H1 (cell line): ENCODE results near the gene HSPA4. TPM values are rescaled to one million over a fixed set of nuclear protein-coding genes. Genes with fewer than 3 reads are reported as not detected.

ENCODE experiments used
- CTCF ChIA-PET: fragments of 300-600 bp; sonication (Branson Sonifier 250); formaldehyde crosslinking; loops from one replicate; lab custom pipeline; 2021; ENCODE audit not compliant: partially characterized antibody; lab: Charles Lee
- POLR2A ChIA-PET: fragments of 300-600 bp; sonication (Branson Sonifier 250); formaldehyde crosslinking; loops from one replicate; lab custom pipeline; 2021; ENCODE audit warnings: inconsistent platforms; ENCODE audit not compliant: partially characterized antibody; lab: Charles Lee
- DNase-seq, 2 experiments: peaks; one replicate each; pipeline versions ENCODE4 v3.0.0 to v3.0.0-alpha.2; 2010 to 2022; ENCODE audit warnings: low spot score in 2 of 2, low read depth in 1 of 2, mixed read lengths in 1 of 2
- FAIRE-seq: peaks from 2 replicates; lab custom pipeline; 2011; peaks lifted over from hg19 to GRCh38; lab: Jason Lieb, UNC
- H2AFZ ChIP-seq: 2 replicates; pipeline ENCODE4 v1.8.1; 2012; ENCODE audit warnings: low read length, inconsistent platforms
- H2AK5ac ChIP-seq: 2 replicates; pipeline ENCODE4 v1.6.1; 2013; ENCODE audit warnings: low read depth, low read length
- H2BK120ac ChIP-seq: replicated peaks from 2 replicates; pipeline ENCODE3; 2013; ENCODE audit warnings: low read depth, low read length, inconsistent platforms
- H2BK12ac ChIP-seq: 2 replicates; pipeline ENCODE4 v1.6.1; 2013; ENCODE audit warnings: low read depth, low read length
- H2BK15ac ChIP-seq: 2 replicates; pipeline ENCODE4 v1.6.1; 2013; ENCODE audit warnings: low read length
- H2BK20ac ChIP-seq: 2 replicates; pipeline ENCODE4 v1.6.1; 2013; ENCODE audit warnings: low read length
- H2BK5ac ChIP-seq: 2 replicates; pipeline ENCODE4 v1.6.1; 2013; ENCODE audit warnings: low read depth, low read length
- H3K14ac ChIP-seq: 2 replicates; pipeline ENCODE4 v1.6.1; 2013; ENCODE audit warnings: inconsistent platforms; ENCODE audit not compliant: insufficient read length
- H3K18ac ChIP-seq: 2 replicates; pipeline ENCODE4 v1.6.1; 2013; ENCODE audit warnings: low read length; ENCODE audit errors: extremely low read depth
- H3K23ac ChIP-seq: 2 replicates; pipeline ENCODE4 v1.6.1; 2013; ENCODE audit warnings: inconsistent platforms; ENCODE audit not compliant: insufficient read length
- H3K23me2 ChIP-seq: 2 replicates; pipeline ENCODE4 v1.6.1; 2013; ENCODE audit warnings: low read depth, low read length
- H3K27ac ChIP-seq: 2 replicates; pipeline ENCODE4 v1.6.1; 2011; ENCODE audit warnings: low read depth, low read length, inconsistent platforms
- H3K27me3 ChIP-seq, 4 experiments: replicated peaks in 1 of 4; 1 replicate in 1 of 4; 2 replicates in 3 of 4; pipeline versions ENCODE4 v1.6.1 to v1.8.1; 2011 to 2013; ENCODE audit warnings: low read length in 3 of 4, mild to moderate bottlenecking in 3 of 4, inconsistent platforms in 2 of 4, mixed read lengths in 2 of 4, moderate library complexity in 1 of 4; ENCODE audit not compliant: control insufficient read depth in 3 of 4, insufficient read depth in 3 of 4; ENCODE audit errors: extremely low read depth in 1 of 4
- H3K36me3 ChIP-seq, 4 experiments: 2 replicates each; pipeline versions ENCODE4 v1.6.1 to v1.8.1; 2011 to 2013; ENCODE audit warnings: mild to moderate bottlenecking in 4 of 4, low read length in 3 of 4, moderate library complexity in 2 of 4, control low read depth in 1 of 4, inconsistent platforms in 1 of 4; ENCODE audit not compliant: insufficient read depth in 4 of 4, control insufficient read depth in 2 of 4
- H3K4ac ChIP-seq: replicated peaks from 2 replicates; pipeline ENCODE3; 2013; ENCODE audit warnings: low read length, low read depth, mixed read lengths, inconsistent platforms; ENCODE audit not compliant: insufficient read length
- H3K4me1 ChIP-seq, 4 experiments: replicated peaks in 1 of 4; 1 replicate in 1 of 4; 2 replicates in 3 of 4; pipeline versions ENCODE4 v1.6.1 to v1.8.1; 2011 to 2013; ENCODE audit warnings: low read length in 3 of 4, inconsistent platforms in 2 of 4, mixed read lengths in 1 of 4; ENCODE audit not compliant: insufficient read depth in 4 of 4, control insufficient read depth in 3 of 4
- H3K4me2 ChIP-seq, 2 experiments: 2 replicates each; pipeline versions ENCODE4 v1.6.1 to v1.8.1; 2011 to 2013; ENCODE audit warnings: low read depth in 2 of 2, low read length in 2 of 2, control low read depth in 1 of 2, inconsistent platforms in 1 of 2, mild to moderate bottlenecking in 1 of 2; ENCODE audit not compliant: insufficient read depth in 1 of 2
- H3K4me3 ChIP-seq, 4 experiments: fragments of 200-600, 300-600 bp in 1 of 4; sonication (generic), shearing (Covaris generic), sonication (Bioruptor Twin) in 1 of 4; 2 replicates each; pipeline versions ENCODE4 v1.5.1 to v1.8.1; 2011 to 2016; ENCODE audit warnings: low read length in 4 of 4, low read depth in 3 of 4, control low read depth in 2 of 4, inconsistent platforms in 2 of 4, mild to moderate bottlenecking in 2 of 4, mixed read lengths in 1 of 4, moderate library complexity in 1 of 4; ENCODE audit not compliant: insufficient read depth in 2 of 4; ENCODE audit errors: extremely low read depth in 1 of 4
- H3K56ac ChIP-seq: replicated peaks from 2 replicates; pipeline ENCODE3; 2013; ENCODE audit warnings: low read depth, mild to moderate bottlenecking, mixed read lengths, low read length, inconsistent platforms; ENCODE audit not compliant: insufficient read length
- H3K79me1 ChIP-seq: 2 replicates; pipeline ENCODE4 v1.6.1; 2013; ENCODE audit warnings: low read depth, low read length, control low read depth
- H3K79me2 ChIP-seq, 2 experiments: 2 replicates each; pipeline versions ENCODE4 v1.6.1 to v1.8.1; 2012 to 2013; ENCODE audit warnings: low read length in 2 of 2, mild to moderate bottlenecking in 2 of 2, inconsistent platforms in 1 of 2; ENCODE audit not compliant: insufficient read depth in 2 of 2, control insufficient read depth in 1 of 2
- H3K9ac ChIP-seq, 4 experiments: replicated peaks in 1 of 4; 1 replicate in 1 of 4; 2 replicates in 3 of 4; pipeline versions ENCODE4 v1.6.1 to v1.8.1; 2011 to 2013; ENCODE audit warnings: low read depth in 3 of 4, low read length in 3 of 4, control low read depth in 2 of 4, mild to moderate bottlenecking in 2 of 4, moderate library complexity in 2 of 4, inconsistent platforms in 1 of 4; ENCODE audit errors: extremely low read depth in 1 of 4
- H3K9me3 ChIP-seq, 2 experiments: 2 replicates each; pipeline versions ENCODE4 v1.6.1 to v1.8.1; 2012 to 2013; ENCODE audit warnings: mild to moderate bottlenecking in 2 of 2, moderate library complexity in 2 of 2, control low read depth in 1 of 2, inconsistent platforms in 1 of 2, low read depth in 1 of 2, low read length in 1 of 2, mixed read lengths in 1 of 2; ENCODE audit not compliant: insufficient read depth in 2 of 2
- H4K20me1 ChIP-seq, 2 experiments: replicated peaks in 1 of 2; 2 replicates each; pipeline versions ENCODE3 to v1.8.1; 2011 to 2013; ENCODE audit warnings: inconsistent platforms in 2 of 2, low read length in 2 of 2, mild to moderate bottlenecking in 1 of 2; ENCODE audit not compliant: insufficient read depth in 2 of 2, control insufficient read depth in 1 of 2
- H4K5ac ChIP-seq: 2 replicates; pipeline ENCODE4 v1.6.1; 2013; ENCODE audit warnings: low read length, low read depth, mixed read lengths, inconsistent platforms; ENCODE audit not compliant: insufficient read length
- H4K8ac ChIP-seq: 2 replicates; pipeline ENCODE4 v1.8.0; 2013; ENCODE audit warnings: mild to moderate bottlenecking, moderate library complexity, low read length, inconsistent platforms; ENCODE audit not compliant: insufficient read depth; ENCODE audit errors: extremely low read depth
- H4K91ac ChIP-seq: replicated peaks from 2 replicates; pipeline ENCODE3; 2013; ENCODE audit warnings: low read length, mixed read lengths, inconsistent platforms; ENCODE audit not compliant: insufficient read length
- BACH1 ChIP-seq: IDR thresholded peaks from 2 replicates; pipeline ENCODE4 v1.6.1; 2012; ENCODE audit warnings: low read length, improper control_type of control experiment
- CREB1 ChIP-seq: IDR thresholded peaks from 2 replicates; pipeline ENCODE4 v1.6.1; 2012; ENCODE audit warnings: inconsistent platforms
- KDM4A ChIP-seq: IDR thresholded peaks from one replicate; pipeline ENCODE4 v1.7.1; 2012; ENCODE audit warnings: low read depth, mild to moderate bottlenecking, moderate library complexity, low read length, inconsistent platforms; ENCODE audit not compliant: severe bottlenecking
- MAX ChIP-seq: IDR thresholded peaks from 2 replicates; pipeline ENCODE4 v1.6.1; 2012; ENCODE audit warnings: inconsistent platforms
- SP1 ChIP-seq: IDR thresholded peaks from 2 replicates; pipeline ENCODE4 v1.6.1; 2011; ENCODE audit warnings: low read depth, low read length
- TAF7 ChIP-seq: optimal IDR thresholded peaks from 2 replicates; pipeline ENCODE3; 2011; ENCODE audit warnings: low read depth, mild to moderate bottlenecking, inconsistent platforms, low read length, moderate library complexity, borderline replicate concordance
- WGBS, 2 experiments: shearing (Covaris generic) in 1 of 2; methylation state at CpG; one replicate each; pipeline versions ENCODE4 v1.1.6 to v1.1.7; 2013 to 2015; ENCODE audit warnings: low lambda C conversion rate in 2 of 2, mixed read lengths in 2 of 2, inconsistent platforms in 1 of 2, low coverage in 1 of 2, missing lambda C conversion rate in 1 of 2; ENCODE audit not compliant: insufficient replicate concordance in 2 of 2, insufficient coverage in 1 of 2, insufficient read length in 1 of 2; ENCODE audit errors: extremely low coverage in 1 of 2, missing lambda C conversion rate in 1 of 2; 5-methylcytosine and 5-hydroxymethylcytosine counted together
- polyA plus RNA-seq, 7 experiments: library from polyadenylated mRNA; depleted of rRNA in 3 of 7; stranded (reverse) in 5 of 7; unstranded in 2 of 7; fragments of >200 nt in 5 of 7; fragments of 200-250 nt in 2 of 7; gene quantifications; 1 replicate in 5 of 7; 2 replicates in 1 of 7; 4 replicates in 1 of 7; pipeline versions ENCODE4 v1.2.1 to v1.2.3, GENCODE V29; 2011 to 2013; ENCODE audit warnings: missing spikeins in 2 of 7, mixed read lengths in 2 of 7
- total RNA-seq: library from RNA; stranded (reverse); fragmentation: NEBNext Ultra II Directional; extraction: Animal tissue kit (Norgen Biotek cat#: 25700); gene quantifications from 2 replicates; pipeline ENCODE4 v1.2.1, GENCODE V29; 2021
- TF ChIP-seq, protein P1 (sequence below), 3 experiments: IDR thresholded peaks; 1 replicate in 2 of 3; 2 replicates in 1 of 3; pipeline versions ENCODE4 v1.5.1 to v1.6.1; 2011; ENCODE audit warnings: low read length in 3 of 3, mild to moderate bottlenecking in 3 of 3, inconsistent platforms in 2 of 3, low read depth in 1 of 3, moderate library complexity in 1 of 3; ENCODE audit not compliant: insufficient read depth in 1 of 3; ENCODE audit errors: control extremely low read depth in 1 of 3

The HSPA4 gene
- total and polyA plus RNA-seq, 2 of the 8 experiments (the other 6 are each of a cell fraction or from before 2014, with no cell fraction given): 28.9 to 445 TPM

- H2BK120ac ChIP-seq: no peak overlapping the region
- peak overlapping the region; percentile 63 for H3K4ac ChIP-seq
- H2BK20ac ChIP-seq: no peak overlapping the region
- H2BK5ac ChIP-seq: peak overlapping the region; percentile 99
- peak overlapping the region; percentile 81 for H3K18ac ChIP-seq
- no peak overlapping the region for H2AFZ ChIP-seq
- H3K56ac ChIP-seq: peak overlapping the region; percentile 96
- H3K79me2 ChIP-seq: peaks cover 50 to 56% of the 10 kb centered on the region in 2 experiments
- H3K14ac ChIP-seq: no peak overlapping the region
- CTCF ChIA-PET: interaction anchor here (0.6 to 1.3 kb wide), 2 partner anchors 207 to 227 kb away, joined by 3 read pairs; no protein-coding TSS in a partner anchor
- H4K20me1 ChIP-seq: peaks cover 8 to 23% of the 10 kb centered on the region in 2 experiments
- peaks cover 10% of the 10 kb centered on the region for H3K23me2 ChIP-seq
- peak overlapping the region; percentile 88 to 93 for H3K4me2 ChIP-seq
- H3K27me3 ChIP-seq: no peaks in the 10 kb centered on the region
- no peak overlapping the region for H3K23ac ChIP-seq
- peaks cover 2% of the 10 kb centered on the region; the same call in 1 of the 2 replicates for H3K79me1 ChIP-seq
- H2AK5ac ChIP-seq: peak overlapping the region; percentile 43; the same call in 1 of the 2 replicates
- H4K8ac ChIP-seq: peak overlapping the region; percentile 99
- no peaks in the 10 kb centered on the region for H3K36me3 ChIP-seq
- 2% methylated on average over 57 of the region's 59 CpGs; no CpG with 5 or more reads in 1 of the 2 experiments for WGBS, 2 experiments
- H4K5ac ChIP-seq: peak overlapping the region; percentile 84
- H3K9ac ChIP-seq: peak overlapping the region; percentile 87 to 100 (median 96)
- H3K27ac ChIP-seq: peak overlapping the region; percentile 99
- peak in 1 of 2 experiments; percentile 64 for DNase-seq
- no peak for FAIRE-seq
- H2BK15ac ChIP-seq: no peak overlapping the region
- POLR2A ChIA-PET: interaction anchor here (0.7 to 6.6 kb wide), 28 partner anchors 9 to 925 kb away, joined by 3 to 104 read pairs (median 4); partner anchors contain the start of genes AFF4, GDF9, UQCRQ and ZCCHC10
- peak overlapping the region; percentile 80 to 99 (median 97) for H3K4me3 ChIP-seq
- H2BK12ac ChIP-seq: peak overlapping the region; percentile 51; the same call in 1 of the 2 replicates
- H3K9me3 ChIP-seq: no peaks in the 10 kb centered on the region
- H3K4me1 ChIP-seq: peaks cover 0 to 8% (median 2%) of the 10 kb centered on the region in 4 experiments; a peak in 4 of 7 replicates
- peak overlapping the region; percentile 94 for H4K91ac ChIP-seq
- TF ChIP-seq TAF7: no peak
- TF ChIP-seq MAX: 0 out of 2 replicates have a peak, but pooled peaks have one; percentile 42
- no peak for TF ChIP-seq SP1
- TF ChIP-seq CREB1: no peak
- TF ChIP-seq BACH1: peak; percentile 19; the same call in 1 of the 2 replicates
- TF ChIP-seq, protein P1, sequence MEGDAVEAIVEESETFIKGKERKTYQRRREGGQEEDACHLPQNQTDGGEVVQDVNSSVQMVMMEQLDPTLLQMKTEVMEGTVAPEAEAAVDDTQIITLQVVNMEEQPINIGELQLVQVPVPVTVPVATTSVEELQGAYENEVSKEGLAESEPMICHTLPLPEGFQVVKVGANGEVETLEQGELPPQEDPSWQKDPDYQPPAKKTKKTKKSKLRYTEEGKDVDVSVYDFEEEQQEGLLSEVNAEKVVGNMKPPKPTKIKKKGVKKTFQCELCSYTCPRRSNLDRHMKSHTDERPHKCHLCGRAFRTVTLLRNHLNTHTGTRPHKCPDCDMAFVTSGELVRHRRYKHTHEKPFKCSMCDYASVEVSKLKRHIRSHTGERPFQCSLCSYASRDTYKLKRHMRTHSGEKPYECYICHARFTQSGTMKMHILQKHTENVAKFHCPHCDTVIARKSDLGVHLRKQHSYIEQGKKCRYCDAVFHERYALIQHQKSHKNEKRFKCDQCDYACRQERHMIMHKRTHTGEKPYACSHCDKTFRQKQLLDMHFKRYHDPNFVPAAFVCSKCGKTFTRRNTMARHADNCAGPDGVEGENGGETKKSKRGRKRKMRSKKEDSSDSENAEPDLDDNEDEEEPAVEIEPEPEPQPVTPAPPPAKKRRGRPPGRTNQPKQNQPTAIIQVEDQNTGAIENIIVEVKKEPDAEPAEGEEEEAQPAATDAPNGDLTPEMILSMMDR (IDR thresholded peaks at IDR 0.05; ENCODE audit: control extremely low read depth in 1 of 3, insufficient read depth in 1 of 3, low read depth in 1 of 3, low read length in 3 of 3): no peak
- peak; percentile 7 for TF ChIP-seq KDM4A
Measured at GRCh38 chr5:133052317-133053175, 733 bp downstream of the HSPA4 start.
